GM19328 (cell line): ENCODE results near the gene SLC12A1.

Experiments used
- ATAC-seq: cut with Tn5 transposase; IDR thresholded peaks from one replicate; pipeline ENCODE4 v1.9.1; 2021; ENCODE audit warnings: mild to moderate bottlenecking, moderate library complexity; ENCODE audit not compliant: unreplicated experiment

SLC12A1 gene

DNA sequence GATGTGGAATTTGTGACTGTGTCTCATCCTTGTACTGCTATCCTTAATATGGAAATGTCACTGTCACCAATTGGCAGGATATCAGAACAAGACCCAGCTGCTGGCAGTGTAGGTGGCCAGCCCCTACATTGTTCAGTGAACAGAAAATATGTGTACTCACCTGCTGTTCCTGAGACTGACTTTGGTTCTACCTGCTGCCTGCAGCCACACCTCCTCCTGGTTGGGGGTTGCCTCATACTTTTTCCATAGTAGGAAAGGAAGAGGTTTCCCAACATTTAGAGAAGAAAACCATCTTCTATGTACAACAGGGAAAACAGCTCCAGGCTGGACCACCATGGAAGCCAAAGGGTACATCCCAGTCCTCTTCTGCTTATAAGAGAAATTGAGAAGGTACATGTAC, 35.9 kb downstream of the SLC12A1 start:
- ATAC-seq, result no peak

DNA sequence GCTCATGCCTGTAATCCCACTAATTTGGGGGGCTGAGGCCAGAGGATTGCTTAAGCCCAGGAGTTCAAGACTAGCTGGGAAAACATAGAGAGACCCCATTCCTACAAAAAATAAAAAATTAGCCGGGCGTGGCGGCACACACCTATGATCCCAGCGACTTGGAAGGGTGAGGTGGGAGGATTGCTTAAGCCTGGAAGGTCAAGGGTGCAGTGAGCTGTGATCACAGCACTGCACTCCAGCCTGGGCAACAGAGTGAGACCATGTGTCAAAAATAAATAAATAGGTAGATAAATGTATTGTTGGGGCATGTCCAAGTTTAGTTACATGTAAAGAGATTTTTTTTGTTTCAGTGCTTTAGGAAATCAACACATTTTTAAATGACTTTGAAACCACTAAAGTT, 36.4 kb downstream of the SLC12A1 start:
- no peak for ATAC-seq

DNA sequence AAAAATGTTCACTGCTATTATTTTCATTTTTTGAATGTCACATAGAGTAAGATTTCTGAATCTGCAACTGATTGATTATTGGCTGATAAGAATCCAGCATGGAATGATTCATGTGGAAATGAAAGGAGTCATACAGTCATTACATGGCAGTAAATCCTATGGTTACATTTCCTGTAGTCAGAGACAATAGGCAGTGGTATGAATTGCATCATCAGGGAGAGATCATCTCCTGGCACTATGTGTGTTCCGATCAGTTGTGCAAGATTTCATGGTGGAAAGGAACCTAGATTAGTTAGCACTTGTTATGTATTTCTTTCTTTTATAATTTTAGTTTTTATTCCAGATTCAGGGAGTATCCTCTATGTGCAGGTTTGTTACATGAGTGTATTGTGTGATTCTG, 38.8 kb downstream of the SLC12A1 start:
- ATAC-seq, result no peak

DNA sequence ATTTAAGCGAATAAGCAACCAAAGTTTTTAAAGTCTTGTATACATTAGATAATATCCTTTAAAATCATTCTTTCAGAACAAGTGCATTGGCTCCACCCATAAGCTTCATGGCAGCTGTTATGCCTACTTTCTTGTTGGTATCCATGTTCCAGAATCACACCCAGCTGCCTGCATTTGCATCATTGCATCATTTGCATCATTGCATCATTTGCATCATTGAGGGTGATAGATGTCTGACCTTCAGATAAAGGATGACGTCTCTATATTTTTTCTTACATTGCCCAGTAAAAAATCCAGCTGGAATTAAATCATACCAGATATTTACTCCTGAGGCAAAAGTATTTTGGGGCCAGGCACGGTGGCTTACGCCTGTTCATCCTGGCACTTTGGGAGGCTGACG, 42.3 kb downstream of the SLC12A1 start:
- no peak for ATAC-seq

DNA sequence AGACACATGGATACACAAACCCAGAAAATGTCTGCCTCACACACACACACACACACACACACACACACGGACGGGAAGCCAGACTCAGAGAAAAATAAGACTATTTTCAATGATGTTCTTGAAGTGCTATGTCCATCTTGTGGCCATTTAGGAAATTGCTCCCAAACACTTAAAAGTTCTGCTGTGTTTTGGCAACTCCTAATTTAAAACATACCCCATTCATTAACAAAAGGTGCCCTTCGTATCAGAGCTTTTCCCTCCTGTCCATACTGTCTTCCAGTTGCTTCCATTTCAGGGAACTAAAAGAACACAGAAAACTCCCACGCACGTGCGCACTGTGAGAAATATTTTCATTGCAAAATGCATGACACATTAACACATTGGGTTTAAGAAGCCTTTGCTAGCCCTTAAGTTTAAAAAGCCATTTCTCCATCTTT, 44.6 kb downstream of the SLC12A1 start:
- ATAC-seq, result no peak

DNA sequence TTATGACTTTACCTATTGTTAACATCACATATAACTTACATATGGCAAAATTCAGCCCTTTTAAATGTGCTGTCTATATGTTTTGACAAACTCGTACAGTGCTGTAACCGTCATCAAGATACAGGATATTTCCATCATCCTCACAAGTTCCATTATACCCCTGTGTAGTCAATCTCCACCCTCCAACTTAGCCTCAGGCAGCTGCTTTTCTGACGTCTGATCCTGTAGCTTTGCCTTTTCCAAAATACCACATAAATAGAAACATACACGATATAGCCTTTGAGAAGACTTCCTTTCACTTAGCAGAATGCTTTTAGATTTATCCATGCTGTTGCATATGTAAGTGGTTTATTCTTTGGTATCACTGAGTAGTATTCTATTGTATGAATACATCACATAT, 47.1 kb downstream of the SLC12A1 start:
- no peak for ATAC-seq

DNA sequence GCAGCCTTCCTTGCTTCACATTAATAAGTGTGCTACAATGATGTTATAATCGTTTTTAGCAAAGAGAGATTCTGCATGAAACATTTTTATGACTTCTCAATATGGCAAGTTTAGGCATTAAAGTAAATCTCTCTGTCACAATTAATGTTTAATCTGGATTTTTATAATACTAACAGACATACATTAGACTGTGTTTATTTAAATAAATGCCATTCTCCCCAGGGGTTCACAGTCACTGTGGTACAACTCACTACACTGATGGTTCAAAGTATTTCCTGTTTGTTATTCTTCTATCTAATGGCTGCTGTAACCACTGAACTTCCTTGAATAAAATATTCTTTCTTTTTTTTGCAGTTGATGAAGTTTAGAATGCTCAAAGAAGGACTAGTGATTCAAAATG, 59.0 kb downstream of the SLC12A1 start:
- no peak for ATAC-seq

DNA sequence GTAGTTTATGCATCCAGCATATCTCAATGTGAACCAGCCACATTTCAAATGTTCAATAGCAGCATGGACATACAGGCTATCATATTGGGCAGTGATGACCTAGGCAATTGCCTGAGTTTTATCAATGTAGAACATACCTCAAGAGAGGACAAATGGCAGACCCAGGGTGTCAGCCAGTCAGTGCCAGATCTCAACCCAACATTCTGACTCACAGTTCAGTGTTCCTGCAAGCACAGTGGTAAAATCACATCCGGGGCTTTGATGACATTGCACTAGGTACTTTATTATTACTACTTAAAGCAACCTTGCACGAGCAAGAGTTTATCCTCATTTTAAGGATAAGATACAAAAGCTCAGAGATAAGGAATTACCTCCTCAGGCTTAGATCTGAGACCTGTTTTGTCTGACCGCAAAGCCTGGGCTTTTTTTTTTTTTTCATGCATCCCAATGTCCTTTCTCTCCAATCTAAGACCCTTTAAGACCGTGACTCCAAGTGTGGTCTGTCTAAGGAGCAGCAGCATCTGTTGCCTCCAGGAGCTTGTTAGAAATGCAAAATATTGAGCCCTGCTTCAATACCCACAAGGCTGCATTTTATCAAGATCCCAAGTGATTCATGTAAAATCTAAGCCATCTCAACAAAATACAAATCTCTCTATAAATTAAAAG, 60.1 kb downstream of the SLC12A1 start:
- no peak for ATAC-seq

DNA sequence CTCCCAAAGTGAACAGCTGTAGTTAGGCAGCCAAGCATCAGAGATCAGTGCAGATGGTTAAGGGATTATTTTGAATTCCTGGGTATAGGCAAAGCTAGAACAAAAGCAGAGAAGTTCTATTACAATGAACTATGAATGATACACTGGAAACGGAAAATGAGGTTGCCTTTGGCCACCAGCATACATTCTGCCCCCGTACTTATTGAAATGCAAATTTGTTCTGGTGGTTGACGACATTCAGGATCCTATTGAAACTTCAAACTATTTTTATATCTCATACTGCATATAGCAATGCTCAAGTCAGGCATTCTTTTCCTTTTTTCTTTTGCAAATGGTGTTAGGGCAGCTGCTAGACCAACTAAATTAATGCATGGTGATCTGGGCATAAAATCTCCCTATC, 61.7 kb downstream of the SLC12A1 start:
- ATAC-seq, result no peak

DNA sequence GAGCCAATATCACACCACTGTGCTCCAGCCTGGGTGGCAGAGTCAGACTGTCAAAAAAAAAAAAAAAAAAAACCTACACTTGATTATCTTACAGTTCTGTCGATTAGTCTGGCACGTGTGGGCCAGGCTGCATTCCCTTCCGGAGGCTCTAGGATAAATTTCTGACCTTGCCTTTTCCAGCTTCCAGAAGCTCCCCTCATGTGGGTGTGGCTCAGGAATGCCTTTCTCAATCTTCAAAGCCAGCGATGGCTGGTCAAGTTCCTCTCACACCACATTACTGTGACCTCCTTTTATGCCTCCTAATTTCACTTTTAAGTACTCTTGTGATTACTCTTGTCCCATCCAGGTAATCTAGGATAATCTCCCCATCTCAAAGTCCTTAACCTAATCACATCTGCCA, 66.9 kb downstream of the SLC12A1 start:
- no peak for ATAC-seq

DNA sequence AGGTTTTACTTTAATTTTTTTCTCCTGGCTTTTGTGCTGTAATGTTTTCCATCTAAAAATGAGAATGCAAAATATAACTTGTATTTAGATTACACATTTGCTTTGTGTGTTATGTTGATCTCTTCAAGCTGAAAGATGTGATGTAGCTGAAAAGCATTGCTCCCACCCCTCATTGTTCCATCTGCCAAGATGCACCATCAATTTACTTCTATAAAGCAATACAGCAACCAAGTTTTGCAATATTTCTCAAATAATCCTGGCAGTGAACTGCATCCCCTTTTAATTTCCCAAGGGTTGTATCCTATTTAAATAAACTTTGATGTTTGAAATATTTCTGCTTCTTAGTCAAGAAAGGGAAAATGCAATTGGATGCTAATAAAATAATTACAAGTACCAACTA, 72.6 kb downstream of the SLC12A1 start:
- no peak for ATAC-seq

DNA sequence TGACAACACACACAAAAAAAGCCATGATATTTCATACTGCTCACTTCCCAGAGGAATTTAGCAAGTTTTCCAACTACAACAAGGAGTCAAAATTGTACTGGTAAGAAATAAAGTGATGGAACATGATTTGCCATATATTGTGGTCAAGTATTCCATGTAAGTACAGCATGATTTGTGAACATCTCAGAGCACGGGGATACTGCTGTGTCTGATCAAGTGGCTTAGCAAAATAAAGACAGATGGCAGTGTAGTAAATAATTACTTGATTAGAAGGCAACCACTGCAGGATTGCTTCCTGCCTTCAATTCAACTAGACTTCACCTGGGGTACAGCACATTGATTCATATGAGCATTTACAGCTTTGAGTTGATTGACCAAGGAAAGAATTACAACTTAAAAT, 73.5 kb downstream of the SLC12A1 start:
- ATAC-seq, result no peak

DNA sequence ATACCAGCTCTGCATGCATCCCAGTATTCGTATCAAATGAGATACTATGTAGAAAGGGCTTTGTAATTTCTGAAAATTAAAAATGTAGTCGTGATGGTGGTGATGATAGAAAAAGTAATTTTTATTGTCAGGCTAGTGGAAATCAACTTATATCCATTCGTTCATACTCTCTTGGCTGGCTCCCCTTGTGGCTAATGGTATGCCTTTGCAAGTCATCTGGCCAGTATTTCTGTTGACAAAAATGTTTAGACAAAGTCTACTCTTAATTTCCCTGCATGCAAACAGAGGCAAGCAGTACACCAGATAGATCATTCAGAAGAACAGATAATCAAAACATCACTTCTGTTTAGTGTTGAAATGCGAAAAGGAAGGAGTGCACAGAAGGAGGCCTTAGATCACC, 75.6 kb downstream of the SLC12A1 start:
- ATAC-seq, result no peak

DNA sequence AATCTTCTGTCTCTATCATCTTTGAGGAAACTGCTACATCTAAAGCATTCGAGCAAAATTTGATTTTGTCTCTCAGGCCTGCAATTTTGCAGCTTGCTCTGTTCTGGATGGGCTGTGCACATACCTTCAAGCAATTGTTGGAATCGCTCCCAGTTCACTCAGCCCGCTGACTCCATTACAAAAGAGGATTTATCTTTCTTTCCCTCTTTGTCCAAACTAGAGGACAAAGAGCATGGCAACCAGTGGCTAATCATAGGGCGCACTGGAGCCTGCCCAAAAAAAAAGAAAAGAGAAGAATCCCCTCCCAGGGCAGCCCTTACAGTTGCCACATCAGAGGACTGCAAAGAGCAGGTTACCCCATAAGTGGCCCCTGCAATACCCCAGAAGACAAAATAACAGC, 76.1 kb downstream of the SLC12A1 start:
- ATAC-seq, result no peak

DNA sequence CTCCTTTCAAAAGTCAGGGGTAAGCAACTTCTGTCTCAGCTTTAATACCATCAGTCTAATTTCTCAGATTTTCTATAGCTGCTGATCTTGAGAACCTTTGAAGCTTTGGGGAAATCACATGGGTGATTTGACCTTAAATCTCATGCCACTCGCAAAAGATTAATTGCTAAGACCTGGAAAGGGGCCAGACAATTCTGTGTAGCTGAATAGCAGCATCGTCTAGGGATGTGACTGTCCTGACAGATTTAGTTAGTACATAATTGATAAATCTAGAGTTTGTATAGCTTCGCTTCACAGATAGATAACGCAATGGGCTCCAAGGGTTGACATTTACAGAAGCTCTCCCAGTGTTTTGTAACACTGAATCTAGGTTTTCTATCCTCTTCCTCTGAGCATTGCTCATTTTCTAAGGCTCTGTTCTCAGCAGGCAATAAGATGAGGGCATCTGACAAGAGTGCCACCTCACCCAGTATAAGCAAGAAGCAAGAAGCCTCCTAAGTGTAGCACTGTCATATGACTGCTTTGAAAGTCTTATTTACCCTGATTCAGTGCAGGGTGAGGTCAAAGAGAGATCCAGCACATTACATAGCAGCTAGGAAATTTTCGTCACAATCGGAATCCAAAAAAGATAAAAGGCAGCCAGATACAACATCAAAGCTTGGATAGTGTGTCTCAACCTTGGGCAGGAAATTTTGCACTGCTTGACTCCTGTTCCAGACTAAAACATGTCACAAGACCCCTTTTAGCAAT, 77.5 kb downstream of the SLC12A1 start:
- no peak for ATAC-seq

DNA sequence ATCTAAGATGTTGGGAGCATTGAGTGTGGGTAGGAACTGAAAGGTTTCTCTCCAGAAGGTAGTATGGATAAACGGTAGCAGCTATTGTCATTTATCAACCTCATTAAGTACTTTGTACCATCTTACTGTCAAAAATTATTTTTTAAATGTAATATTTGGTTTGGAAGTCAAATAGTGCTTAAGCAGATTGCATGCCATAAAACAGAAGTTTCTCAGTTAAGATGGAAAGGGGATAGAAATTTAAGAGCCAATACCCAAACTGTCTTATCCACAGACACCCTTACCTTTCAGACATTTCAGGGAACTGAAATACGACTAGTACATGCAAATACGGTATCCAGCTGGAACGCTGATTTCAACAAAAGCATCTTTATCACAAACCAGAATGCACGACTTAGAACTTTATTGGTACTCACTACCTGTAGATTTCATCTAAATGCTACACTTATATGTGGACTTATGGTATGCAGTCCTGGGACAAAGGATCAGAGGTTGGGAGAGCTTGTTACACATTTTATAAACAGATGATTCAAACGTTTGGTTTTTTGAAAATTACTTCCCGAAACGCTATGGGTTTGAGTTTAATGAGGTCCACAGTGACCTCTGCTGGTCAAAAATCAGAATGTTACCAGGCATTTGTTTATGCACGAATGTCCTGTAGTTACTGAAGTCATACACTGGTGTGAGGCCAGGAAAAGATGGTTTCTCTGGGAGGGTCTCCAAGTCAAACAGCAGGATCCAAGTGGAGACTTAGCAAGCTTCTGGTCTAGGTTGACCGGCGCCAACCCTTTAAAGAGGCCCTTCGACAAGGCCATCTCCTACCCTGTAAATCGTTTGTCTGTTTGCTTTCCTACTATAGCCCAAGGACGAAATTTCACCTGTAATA, 79.5 kb downstream of the SLC12A1 start:
- peak; percentile 65 for ATAC-seq

DNA sequence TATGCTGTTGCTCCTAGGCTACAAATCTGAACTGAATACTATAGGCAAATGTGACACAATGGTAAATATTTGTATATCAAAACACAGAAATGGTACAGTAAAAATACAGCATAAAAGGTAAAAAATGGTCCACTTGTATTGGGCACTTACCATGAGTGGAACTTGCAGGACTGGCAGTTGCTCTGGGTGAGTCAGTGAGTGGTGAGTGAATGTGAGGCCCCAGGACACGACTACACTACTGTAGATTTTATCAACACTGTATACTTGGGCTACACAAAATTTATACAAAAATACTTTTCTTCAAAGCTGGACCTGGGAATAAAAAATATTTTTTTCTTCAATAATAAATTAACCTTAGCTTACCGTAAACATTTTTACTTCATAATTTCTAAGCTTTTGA, 83.5 kb downstream of the SLC12A1 start:
- no peak for ATAC-seq

DNA sequence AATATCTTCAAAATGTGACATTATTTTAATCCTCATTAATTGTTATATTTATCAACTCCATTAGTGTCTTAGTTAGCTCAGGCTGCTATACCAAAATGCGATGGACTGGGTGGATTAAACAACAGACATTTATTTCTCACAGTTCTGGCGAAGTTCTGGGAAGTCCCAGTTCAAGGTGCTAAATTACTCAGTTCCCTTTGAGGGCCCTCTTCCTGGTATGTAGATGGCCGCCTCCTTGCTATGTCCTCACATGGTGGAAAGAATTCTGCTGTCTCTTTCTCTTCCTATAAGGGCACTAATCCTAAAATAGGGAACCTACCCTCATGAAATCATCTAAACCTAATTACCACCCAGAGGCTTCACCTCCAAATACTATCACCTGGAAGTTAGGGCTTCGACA, 86.4 kb downstream of the SLC12A1 start:
- no peak for ATAC-seq

DNA sequence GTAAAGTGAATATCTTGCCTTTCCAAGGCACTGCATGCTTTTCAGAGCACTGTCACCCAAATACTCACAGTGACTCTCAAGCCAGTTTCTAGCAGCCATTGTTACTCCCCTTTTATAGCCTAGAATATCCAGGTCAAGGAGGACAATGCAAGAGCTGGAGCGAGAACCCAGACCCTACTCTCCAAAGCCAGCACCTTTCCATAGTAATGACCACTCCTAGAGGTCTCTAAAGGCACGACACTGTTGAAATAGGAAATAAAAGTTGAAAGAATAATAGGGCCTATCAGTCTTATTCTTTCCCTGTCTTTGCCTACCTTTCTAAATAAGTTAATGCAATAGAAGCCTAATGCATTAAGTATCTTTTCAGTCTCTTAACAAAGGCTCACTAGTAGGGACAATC, 91.6 kb downstream of the SLC12A1 start:
- ATAC-seq, result no peak

DNA sequence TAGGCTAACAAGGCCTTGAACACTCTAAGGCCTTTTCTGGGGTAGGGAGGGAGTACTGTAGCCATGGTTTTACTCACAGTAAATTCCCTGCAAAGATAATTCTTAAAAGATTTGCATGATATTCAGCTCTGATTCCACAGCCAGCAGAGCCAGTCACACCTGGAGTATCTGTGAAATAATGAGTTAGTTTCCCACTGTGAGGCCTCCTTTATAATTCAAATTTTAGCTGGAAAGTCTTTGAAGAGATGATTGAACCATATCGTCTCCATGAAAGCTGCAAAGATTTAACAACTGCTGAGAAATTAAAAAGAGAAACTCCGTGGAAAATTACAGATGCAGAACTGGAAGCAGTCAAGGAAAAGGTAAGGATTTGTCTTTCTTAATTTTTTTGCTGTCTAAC, 92.8 kb downstream of the SLC12A1 start:
- no peak for ATAC-seq

DNA sequence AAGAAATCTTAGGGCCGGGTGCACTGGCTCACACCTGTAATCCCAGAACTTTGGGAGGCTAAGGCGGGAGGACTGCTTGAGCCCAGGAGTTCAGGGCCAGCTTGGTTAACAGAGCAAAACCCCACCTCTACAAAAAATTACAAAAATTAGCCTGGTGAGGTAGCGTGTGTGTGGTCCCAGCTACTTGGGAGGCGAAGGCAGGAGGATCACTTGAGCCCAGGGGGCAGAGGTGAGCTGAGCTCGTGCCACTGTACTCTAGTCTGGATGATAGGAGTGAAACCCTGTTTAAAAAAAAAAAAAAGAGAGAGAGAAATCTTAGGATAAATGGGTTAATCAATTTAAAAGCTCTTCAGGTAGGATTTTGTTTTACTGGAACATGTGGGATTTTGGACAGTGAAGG, 93.9 kb downstream of the SLC12A1 start:
- no peak for ATAC-seq

DNA sequence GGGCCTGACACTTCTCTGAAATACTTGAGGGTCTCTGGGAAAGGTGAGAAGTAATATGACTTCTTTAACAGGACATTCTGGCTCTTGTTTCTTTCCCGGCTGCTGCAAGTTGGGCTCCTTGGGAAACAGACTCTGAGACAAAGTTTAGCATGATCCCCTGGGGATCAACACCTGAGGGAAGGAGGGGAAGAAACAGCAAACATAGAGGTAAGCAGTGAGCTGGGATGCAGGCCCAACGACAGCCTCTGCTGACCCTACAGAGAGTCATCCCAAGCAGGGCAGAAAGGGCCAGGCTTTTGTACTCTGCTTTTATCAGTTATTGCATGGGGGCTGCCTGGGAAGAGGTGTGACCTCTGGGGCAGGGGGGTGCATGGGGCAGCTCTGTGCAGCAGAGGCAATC, 98.3 kb downstream of the SLC12A1 start:
- no peak for ATAC-seq
